NB4 (cell line): ENCODE results near the gene GID8.

Source experiments
- CTCF ChIP-seq: IDR thresholded peaks from one replicate; pipeline ENCODE4 v1.5.1; 2012; ENCODE audit warnings: low read depth, low read length
- MAX ChIP-seq: IDR thresholded peaks from 2 replicates; pipeline ENCODE4 v1.6.1; 2011; ENCODE audit warnings: low read depth, low read length
- MYC ChIP-seq: IDR thresholded peaks from 2 replicates; pipeline ENCODE4 v1.6.1; 2011; ENCODE audit warnings: low read depth, low read length
- POLR2A ChIP-seq: IDR thresholded peaks from 2 replicates; pipeline ENCODE4 v1.6.1; 2011; ENCODE audit warnings: mild to moderate bottlenecking; ENCODE audit not compliant: insufficient read length; ENCODE audit errors: extremely low read depth

DNA sequence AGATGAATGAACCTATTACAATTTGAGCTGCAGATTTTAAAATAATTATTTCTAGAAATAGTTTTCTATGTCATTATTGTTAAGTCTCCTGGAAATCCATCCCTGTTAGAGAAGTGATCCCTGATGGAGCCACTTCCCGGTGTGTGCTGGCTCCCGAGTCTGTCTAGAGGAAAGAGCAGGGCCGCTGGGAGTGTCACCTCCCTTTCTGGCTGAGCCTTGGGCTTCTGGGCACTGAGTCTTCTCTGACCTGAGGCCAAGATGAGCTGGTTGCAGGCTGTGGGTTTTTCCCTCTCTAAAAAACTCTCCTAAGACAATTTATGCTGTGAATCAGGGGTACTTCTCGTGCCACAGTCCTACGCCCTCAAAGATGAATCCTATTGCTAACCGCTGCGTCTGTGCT, 47.5 kb upstream of the GID8 start:
- no peak for TF ChIP-seq POLR2A
- no peak for TF ChIP-seq CTCF
- no peak for TF ChIP-seq MYC
- TF ChIP-seq MAX, result no peak
